GM23338 (cell line): ENCODE measurements around the gene EPPIN.

Experiments used
- CREB1 ChIP-seq: fragments of 250-450 bp; sonication (Bioruptor Pico); IDR thresholded peaks from 2 replicates; pipeline ENCODE4 v1.5.0; 2020; ENCODE audit warnings: low read depth, mild to moderate bottlenecking, moderate library complexity
- EZH2 ChIP-seq: fragments of 200-600 bp; sonication (generic); IDR thresholded peaks from one replicate; pipeline ENCODE4 v1.8.0; 2017; ENCODE audit warnings: antibody characterized with exemption, mild to moderate bottlenecking, low read depth; ENCODE audit not compliant: unreplicated experiment
- EZH2phosphoT487 ChIP-seq: fragments of 200-600 bp; sonication (generic); IDR thresholded peaks from one replicate; pipeline ENCODE4 v1.8.1; 2018; ENCODE audit warnings: antibody characterized with exemption; ENCODE audit not compliant: unreplicated experiment
- JUNB ChIP-seq: IDR thresholded peaks from one replicate; pipeline ENCODE4 v1.6.1; 2016; ENCODE audit warnings: antibody characterized with exemption; ENCODE audit not compliant: unreplicated experiment
- NANOG ChIP-seq: IDR thresholded peaks from 2 replicates; pipeline ENCODE4 v1.6.1; 2016; ENCODE audit warnings: antibody characterized with exemption, borderline replicate concordance
- POLR2AphosphoS5 ChIP-seq: IDR thresholded peaks from 2 replicates; pipeline ENCODE4 v1.6.1; 2016; ENCODE audit warnings: antibody characterized with exemption, low read depth
- STAT1 ChIP-seq: IDR thresholded peaks from one replicate; pipeline ENCODE4 v1.6.1; 2016; ENCODE audit warnings: antibody characterized with exemption; ENCODE audit not compliant: unreplicated experiment
- ZNF114 ChIP-seq: fragments of 250-450 bp; sonication (Bioruptor Pico); IDR thresholded peaks from 2 replicates; pipeline ENCODE4 v1.5.0; 2020; ENCODE audit warnings: mild to moderate bottlenecking, moderate library complexity
- ZNF331 ChIP-seq: fragments of 250-450 bp; sonication (Bioruptor Pico); IDR thresholded peaks from 2 replicates; pipeline ENCODE4 v1.5.0; 2020; ENCODE audit warnings: low read depth, mild to moderate bottlenecking, moderate library complexity
- TF ChIP-seq, protein P1 (sequence below), 2 experiments: fragments of 200-600 bp in 1 of 2; sonication (generic) in 1 of 2; conservative IDR thresholded peaks; 2 replicates each; pipeline versions ENCODE4 v1.5.1 to v1.6.1; 2016 to 2017; ENCODE audit warnings: antibody characterized with exemption in 2 of 2, low read depth in 2 of 2, mild to moderate bottlenecking in 2 of 2, moderate library complexity in 1 of 2
- TF ChIP-seq, protein P2 (sequence below): IDR thresholded peaks from one replicate; pipeline ENCODE4 v1.6.1; 2018; ENCODE audit warnings: antibody characterized with exemption; ENCODE audit not compliant: unreplicated experiment
- TF ChIP-seq, protein P3 (sequence below): IDR thresholded peaks from 2 replicates; pipeline ENCODE4 v1.6.1; 2016; ENCODE audit warnings: antibody characterized with exemption
- TF ChIP-seq, protein P4 (sequence below): fragments of 250-450 bp; sonication (Bioruptor Pico); IDR thresholded peaks from 2 replicates; pipeline ENCODE4 v1.5.0; 2020; ENCODE audit warnings: mild to moderate bottlenecking, moderate library complexity

DNA sequence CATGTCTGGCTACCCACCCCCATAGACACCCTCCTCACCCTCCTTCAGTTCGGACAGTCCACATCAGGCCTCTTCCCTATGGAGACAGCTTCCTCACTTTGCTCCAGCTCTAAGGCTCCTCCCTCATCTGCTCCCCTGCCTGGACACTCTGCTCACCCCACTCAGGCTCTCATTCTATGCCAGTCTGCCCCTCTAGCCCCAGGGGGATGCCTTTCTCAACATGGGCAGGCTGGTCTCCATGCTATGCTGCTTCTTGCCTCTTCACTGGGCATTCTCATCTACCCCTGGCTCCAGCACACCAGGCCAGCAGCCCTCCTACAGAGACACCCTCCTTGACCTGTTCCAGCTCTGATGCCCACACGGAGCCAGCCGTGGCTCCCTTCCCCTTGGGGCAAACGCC lies 32.0 kb upstream of the EPPIN start, which contains the start of gene WFDC8:
- TF ChIP-seq POLR2AphosphoS5 (no peak), JUNB (no peak), CREB1 (CRISPR knock-in tag) (no peak), EZH2 (no peak), ZNF331 (CRISPR knock-in tag) (no peak), EZH2phosphoT487 (no peak), ZNF114 (CRISPR knock-in tag) (no peak), NANOG (no peak), STAT1 (no peak)
- TF ChIP-seq, protein P1, sequence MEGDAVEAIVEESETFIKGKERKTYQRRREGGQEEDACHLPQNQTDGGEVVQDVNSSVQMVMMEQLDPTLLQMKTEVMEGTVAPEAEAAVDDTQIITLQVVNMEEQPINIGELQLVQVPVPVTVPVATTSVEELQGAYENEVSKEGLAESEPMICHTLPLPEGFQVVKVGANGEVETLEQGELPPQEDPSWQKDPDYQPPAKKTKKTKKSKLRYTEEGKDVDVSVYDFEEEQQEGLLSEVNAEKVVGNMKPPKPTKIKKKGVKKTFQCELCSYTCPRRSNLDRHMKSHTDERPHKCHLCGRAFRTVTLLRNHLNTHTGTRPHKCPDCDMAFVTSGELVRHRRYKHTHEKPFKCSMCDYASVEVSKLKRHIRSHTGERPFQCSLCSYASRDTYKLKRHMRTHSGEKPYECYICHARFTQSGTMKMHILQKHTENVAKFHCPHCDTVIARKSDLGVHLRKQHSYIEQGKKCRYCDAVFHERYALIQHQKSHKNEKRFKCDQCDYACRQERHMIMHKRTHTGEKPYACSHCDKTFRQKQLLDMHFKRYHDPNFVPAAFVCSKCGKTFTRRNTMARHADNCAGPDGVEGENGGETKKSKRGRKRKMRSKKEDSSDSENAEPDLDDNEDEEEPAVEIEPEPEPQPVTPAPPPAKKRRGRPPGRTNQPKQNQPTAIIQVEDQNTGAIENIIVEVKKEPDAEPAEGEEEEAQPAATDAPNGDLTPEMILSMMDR (conservative IDR thresholded peaks at IDR 0.05; ENCODE audit: low read depth in 2 of 2): no peak
- TF ChIP-seq, protein P2, sequence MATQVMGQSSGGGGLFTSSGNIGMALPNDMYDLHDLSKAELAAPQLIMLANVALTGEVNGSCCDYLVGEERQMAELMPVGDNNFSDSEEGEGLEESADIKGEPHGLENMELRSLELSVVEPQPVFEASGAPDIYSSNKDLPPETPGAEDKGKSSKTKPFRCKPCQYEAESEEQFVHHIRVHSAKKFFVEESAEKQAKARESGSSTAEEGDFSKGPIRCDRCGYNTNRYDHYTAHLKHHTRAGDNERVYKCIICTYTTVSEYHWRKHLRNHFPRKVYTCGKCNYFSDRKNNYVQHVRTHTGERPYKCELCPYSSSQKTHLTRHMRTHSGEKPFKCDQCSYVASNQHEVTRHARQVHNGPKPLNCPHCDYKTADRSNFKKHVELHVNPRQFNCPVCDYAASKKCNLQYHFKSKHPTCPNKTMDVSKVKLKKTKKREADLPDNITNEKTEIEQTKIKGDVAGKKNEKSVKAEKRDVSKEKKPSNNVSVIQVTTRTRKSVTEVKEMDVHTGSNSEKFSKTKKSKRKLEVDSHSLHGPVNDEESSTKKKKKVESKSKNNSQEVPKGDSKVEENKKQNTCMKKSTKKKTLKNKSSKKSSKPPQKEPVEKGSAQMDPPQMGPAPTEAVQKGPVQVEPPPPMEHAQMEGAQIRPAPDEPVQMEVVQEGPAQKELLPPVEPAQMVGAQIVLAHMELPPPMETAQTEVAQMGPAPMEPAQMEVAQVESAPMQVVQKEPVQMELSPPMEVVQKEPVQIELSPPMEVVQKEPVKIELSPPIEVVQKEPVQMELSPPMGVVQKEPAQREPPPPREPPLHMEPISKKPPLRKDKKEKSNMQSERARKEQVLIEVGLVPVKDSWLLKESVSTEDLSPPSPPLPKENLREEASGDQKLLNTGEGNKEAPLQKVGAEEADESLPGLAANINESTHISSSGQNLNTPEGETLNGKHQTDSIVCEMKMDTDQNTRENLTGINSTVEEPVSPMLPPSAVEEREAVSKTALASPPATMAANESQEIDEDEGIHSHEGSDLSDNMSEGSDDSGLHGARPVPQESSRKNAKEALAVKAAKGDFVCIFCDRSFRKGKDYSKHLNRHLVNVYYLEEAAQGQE: no peak
- TF ChIP-seq, protein P3, sequence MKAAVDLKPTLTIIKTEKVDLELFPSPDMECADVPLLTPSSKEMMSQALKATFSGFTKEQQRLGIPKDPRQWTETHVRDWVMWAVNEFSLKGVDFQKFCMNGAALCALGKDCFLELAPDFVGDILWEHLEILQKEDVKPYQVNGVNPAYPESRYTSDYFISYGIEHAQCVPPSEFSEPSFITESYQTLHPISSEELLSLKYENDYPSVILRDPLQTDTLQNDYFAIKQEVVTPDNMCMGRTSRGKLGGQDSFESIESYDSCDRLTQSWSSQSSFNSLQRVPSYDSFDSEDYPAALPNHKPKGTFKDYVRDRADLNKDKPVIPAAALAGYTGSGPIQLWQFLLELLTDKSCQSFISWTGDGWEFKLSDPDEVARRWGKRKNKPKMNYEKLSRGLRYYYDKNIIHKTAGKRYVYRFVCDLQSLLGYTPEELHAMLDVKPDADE: no peak
- TF ChIP-seq, protein P4, sequence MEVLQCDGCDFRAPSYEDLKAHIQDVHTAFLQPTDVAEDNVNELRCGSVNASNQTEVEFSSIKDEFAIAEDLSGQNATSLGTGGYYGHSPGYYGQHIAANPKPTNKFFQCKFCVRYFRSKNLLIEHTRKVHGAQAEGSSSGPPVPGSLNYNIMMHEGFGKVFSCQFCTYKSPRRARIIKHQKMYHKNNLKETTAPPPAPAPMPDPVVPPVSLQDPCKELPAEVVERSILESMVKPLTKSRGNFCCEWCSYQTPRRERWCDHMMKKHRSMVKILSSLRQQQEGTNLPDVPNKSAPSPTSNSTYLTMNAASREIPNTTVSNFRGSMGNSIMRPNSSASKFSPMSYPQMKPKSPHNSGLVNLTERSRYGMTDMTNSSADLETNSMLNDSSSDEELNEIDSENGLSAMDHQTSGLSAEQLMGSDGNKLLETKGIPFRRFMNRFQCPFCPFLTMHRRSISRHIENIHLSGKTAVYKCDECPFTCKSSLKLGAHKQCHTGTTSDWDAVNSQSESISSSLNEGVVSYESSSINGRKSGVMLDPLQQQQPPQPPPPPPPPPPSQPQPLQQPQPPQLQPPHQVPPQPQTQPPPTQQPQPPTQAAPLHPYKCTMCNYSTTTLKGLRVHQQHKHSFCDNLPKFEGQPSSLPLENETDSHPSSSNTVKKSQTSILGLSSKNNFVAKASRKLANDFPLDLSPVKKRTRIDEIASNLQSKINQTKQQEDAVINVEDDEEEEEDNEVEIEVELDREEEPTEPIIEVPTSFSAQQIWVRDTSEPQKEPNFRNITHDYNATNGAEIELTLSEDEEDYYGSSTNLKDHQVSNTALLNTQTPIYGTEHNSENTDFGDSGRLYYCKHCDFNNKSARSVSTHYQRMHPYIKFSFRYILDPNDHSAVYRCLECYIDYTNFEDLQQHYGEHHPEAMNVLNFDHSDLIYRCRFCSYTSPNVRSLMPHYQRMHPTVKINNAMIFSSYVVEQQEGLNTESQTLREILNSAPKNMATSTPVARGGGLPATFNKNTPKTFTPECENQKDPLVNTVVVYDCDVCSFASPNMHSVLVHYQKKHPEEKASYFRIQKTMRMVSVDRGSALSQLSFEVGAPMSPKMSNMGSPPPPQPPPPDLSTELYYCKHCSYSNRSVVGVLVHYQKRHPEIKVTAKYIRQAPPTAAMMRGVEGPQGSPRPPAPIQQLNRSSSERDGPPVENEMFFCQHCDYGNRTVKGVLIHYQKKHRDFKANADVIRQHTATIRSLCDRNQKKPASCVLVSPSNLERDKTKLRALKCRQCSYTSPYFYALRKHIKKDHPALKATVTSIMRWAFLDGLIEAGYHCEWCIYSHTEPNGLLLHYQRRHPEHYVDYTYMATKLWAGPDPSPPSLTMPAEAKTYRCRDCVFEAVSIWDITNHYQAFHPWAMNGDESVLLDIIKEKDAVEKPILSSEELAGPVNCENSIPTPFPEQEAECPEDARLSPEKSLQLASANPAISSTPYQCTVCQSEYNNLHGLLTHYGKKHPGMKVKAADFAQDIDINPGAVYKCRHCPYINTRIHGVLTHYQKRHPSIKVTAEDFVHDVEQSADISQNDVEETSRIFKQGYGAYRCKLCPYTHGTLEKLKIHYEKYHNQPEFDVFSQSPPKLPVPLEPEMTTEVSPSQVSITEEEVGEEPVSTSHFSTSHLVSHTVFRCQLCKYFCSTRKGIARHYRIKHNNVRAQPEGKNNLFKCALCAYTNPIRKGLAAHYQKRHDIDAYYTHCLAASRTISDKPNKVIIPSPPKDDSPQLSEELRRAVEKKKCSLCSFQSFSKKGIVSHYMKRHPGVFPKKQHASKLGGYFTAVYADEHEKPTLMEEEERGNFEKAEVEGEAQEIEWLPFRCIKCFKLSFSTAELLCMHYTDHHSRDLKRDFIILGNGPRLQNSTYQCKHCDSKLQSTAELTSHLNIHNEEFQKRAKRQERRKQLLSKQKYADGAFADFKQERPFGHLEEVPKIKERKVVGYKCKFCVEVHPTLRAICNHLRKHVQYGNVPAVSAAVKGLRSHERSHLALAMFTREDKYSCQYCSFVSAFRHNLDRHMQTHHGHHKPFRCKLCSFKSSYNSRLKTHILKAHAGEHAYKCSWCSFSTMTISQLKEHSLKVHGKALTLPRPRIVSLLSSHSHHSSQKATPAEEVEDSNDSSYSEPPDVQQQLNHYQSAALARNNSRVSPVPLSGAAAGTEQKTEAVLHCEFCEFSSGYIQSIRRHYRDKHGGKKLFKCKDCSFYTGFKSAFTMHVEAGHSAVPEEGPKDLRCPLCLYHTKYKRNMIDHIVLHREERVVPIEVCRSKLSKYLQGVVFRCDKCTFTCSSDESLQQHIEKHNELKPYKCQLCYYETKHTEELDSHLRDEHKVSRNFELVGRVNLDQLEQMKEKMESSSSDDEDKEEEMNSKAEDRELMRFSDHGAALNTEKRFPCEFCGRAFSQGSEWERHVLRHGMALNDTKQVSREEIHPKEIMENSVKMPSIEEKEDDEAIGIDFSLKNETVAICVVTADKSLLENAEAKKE (CRISPR knock-in tag): no peak
